MCF 10A (cell line): ENCODE measurements around the gene SUDS3. TPM values are rescaled to one million over a fixed set of nuclear protein-coding genes. Genes with fewer than 3 reads are reported as not detected.

ENCODE experiments used
- BruUV-seq: library from RNA; stranded (reverse); fragments of 400-500 nt; replicated peaks from 2 replicates; lab custom pipeline; 2021; lab: Mats Ljungman, UMichigan
- CTCF ChIA-PET: fragments of 300-600 bp; sonication (Branson Sonifier 250); formaldehyde crosslinking; extraction: SDS; loops from one replicate; lab custom pipeline; 2021; ENCODE audit warnings: antibody characterized with exemption, inconsistent platforms; lab: Yijun Ruan, JAX
- POLR2A ChIA-PET: fragments of 300-600, 350-650 bp; sonication (Branson Sonifier 250); formaldehyde crosslinking; extraction: SDS; loops from one replicate; lab custom pipeline; 2020; ENCODE audit warnings: antibody characterized with exemption, inconsistent platforms; lab: Yijun Ruan, JAX
- DNase-seq: peaks from one replicate; pipeline ENCODE4 v3.0.0-alpha.2; 2018; ENCODE audit not compliant: unreplicated experiment
- H3K27ac Mint-ChIP-seq: one replicate; pipeline ENCODE4 v1.8.0; 2022; ENCODE audit warnings: mild to moderate bottlenecking, low read depth, mixed read lengths; ENCODE audit not compliant: unreplicated experiment
- H3K27me3 Mint-ChIP-seq: one replicate; pipeline ENCODE4 v1.8.0; 2022; ENCODE audit warnings: mixed read lengths; ENCODE audit not compliant: insufficient read depth, unreplicated experiment
- H3K36me3 Mint-ChIP-seq: one replicate; pipeline ENCODE4 v1.8.0; 2022; ENCODE audit warnings: mild to moderate bottlenecking, moderate library complexity, mixed read lengths; ENCODE audit not compliant: insufficient read depth, unreplicated experiment
- H3K4me1 Mint-ChIP-seq: one replicate; pipeline ENCODE4 v1.8.0; 2022; ENCODE audit warnings: mixed read lengths; ENCODE audit not compliant: insufficient read depth, unreplicated experiment
- H3K4me3 Mint-ChIP-seq: one replicate; pipeline ENCODE4 v1.8.0; 2022; ENCODE audit warnings: mild to moderate bottlenecking, moderate library complexity, mixed read lengths; ENCODE audit not compliant: unreplicated experiment
- H3K9me3 Mint-ChIP-seq: one replicate; pipeline ENCODE4 v1.8.0; 2022; ENCODE audit warnings: mixed read lengths; ENCODE audit not compliant: unreplicated experiment
- intact Hi-C: fragments of 100-400 bp; cut with micrococcal nuclease; formaldehyde crosslinking; loops from 2 replicates; pipeline ENCODE4 v1.14.1; 2022
- total RNA-seq: library from RNA; stranded (reverse); gene quantifications from 2 replicates; pipeline ENCODE4 v1.2.3, GENCODE V29; 2022
- TF ChIP-seq, protein P1 (sequence below): fragments of 200-600 bp; IDR thresholded peaks from one replicate; pipeline ENCODE4 v1.8.0; 2022; ENCODE audit warnings: antibody characterized with exemption, mild to moderate bottlenecking; ENCODE audit not compliant: unreplicated experiment

SUDS3 gene
- total RNA-seq, 1 experiment from 2014 or later = 19.6 TPM

DNA sequence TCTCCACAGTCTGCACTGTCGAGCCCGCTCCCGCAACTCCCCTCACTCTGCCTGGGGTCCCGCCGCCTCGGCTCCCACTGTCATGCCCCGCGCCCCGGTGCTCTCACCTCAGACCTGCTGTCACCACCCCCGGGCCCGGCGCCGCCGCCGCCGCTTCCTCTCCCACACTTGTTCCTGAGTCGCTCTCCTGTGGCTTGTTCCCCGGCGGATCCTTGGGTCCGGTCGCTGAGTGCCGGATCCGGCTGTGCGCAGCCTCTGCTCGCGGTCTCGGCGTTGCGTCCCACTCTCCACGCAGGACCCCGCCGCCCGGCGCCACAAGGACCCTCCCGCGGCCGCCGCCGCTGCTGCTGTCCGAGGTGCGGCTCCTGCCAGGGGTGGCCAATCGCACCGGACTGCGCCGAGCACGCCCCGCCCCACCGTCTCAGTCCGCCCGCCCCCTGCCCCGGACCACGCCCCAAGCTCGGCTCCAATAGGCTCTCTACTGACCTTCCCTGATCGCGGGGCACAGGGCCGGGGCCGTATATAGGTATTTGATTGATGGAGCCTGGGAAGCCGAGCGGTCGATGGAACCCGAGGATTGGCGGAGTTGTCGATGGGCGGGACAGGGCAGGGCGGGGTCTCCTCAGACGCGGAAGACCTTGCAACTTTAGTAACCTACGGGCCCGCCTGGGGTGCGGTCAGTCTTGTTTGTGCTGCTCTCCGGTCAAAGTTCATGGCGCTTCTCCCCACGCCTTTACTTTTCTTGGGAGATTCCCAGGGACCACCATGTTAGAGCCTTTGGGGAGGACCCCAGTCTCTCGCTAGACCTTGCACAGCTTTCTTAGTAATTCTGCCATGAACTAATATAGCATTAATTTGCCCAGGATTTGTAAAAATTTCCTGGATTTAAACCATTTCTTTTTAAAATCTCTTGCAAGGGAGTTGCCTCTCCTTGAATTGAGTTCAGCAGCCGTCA lies 3.5 kb upstream of the SUDS3 start, which contains the start of gene TAOK3:
Gene TAOK3 (minus strand): TSS at position 367 of the 955 bp plus-strand sequence. CDS start 117,340 bp downstream, outside the sequence.
- TF ChIP-seq, protein P1, sequence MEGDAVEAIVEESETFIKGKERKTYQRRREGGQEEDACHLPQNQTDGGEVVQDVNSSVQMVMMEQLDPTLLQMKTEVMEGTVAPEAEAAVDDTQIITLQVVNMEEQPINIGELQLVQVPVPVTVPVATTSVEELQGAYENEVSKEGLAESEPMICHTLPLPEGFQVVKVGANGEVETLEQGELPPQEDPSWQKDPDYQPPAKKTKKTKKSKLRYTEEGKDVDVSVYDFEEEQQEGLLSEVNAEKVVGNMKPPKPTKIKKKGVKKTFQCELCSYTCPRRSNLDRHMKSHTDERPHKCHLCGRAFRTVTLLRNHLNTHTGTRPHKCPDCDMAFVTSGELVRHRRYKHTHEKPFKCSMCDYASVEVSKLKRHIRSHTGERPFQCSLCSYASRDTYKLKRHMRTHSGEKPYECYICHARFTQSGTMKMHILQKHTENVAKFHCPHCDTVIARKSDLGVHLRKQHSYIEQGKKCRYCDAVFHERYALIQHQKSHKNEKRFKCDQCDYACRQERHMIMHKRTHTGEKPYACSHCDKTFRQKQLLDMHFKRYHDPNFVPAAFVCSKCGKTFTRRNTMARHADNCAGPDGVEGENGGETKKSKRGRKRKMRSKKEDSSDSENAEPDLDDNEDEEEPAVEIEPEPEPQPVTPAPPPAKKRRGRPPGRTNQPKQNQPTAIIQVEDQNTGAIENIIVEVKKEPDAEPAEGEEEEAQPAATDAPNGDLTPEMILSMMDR = no peak
- H3K4me1 Mint-ChIP-seq = peaks cover 14% of the 10 kb centered on the region
- ChIA-PET POLR2A (interaction anchor here (0.6 to 6.2 kb wide), 23 partner anchors 8 to 1306 kb away, joined by 3 to 89 read pairs (median 3); partner anchors contain the start of genes PEBP1 and VSIG10), CTCF (interaction anchor here (0.6 to 8.9 kb wide), 11 partner anchors 16 to 497 kb away, joined by 3 to 422 read pairs (median 5); no protein-coding TSS in a partner anchor)
- BruUV-seq = no TSS peak
- DNase-seq = peak; percentile 98
- intact Hi-C loops = loop anchor here (1.0 to 2.0 kb wide), 2 partner anchors 66 to 134 kb away; no protein-coding TSS in a partner anchor
- H3K27me3 Mint-ChIP-seq = no peaks in the 10 kb centered on the region
- H3K27ac Mint-ChIP-seq = peak within 1 kb of the TSS; percentile 99
- no peaks in the 10 kb centered on the region for H3K9me3 Mint-ChIP-seq
- H3K4me3 Mint-ChIP-seq = peak within 1 kb of the TSS; percentile 98
- H3K36me3 Mint-ChIP-seq = no peaks in the 10 kb centered on the region

DNA sequence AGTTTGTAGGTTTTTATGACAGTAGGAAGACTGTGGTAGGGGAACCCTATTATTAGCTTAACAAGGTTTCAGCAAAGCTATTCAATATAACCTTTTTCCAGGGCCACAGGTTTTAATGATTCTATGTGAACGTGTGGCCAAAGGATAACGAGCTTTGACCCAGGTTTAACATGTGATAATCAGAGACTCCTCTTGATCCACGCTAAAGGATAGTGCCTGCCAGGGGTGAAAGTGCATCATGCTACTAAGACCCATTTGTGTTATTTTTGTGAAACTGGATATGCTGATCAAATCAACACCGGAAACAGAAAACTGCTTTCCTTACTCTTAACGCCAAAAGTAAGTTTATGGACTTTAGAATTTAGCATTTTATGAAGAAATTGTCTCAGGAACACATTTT lies 2.7 kb upstream of the SUDS3 start:
- DNase-seq = no peak
- intact Hi-C loops = loop anchor here (1.0 to 2.0 kb wide), 2 partner anchors 66 to 135 kb away; no protein-coding TSS in a partner anchor
- ChIA-PET POLR2A (interaction anchor here (0.7 to 6.2 kb wide), 13 partner anchors 9 to 1305 kb away, joined by 3 to 89 read pairs (median 5); partner anchors contain the start of genes PEBP1 and VSIG10), CTCF (interaction anchor here (0.6 to 8.9 kb wide), 13 partner anchors 17 to 498 kb away, joined by 3 to 422 read pairs (median 5); no protein-coding TSS in a partner anchor)
- Mint-ChIP-seq H3K9me3 (no peaks in the 10 kb centered on the region), H3K4me1 (peaks cover 14% of the 10 kb centered on the region), H3K27me3 (no peaks in the 10 kb centered on the region), H3K36me3 (no peaks in the 10 kb centered on the region), H3K27ac (peak overlapping the region; percentile 99), H3K4me3 (peak overlapping the region; percentile 98)
- BruUV-seq = no TSS peak
- TF ChIP-seq, protein P1 = no peak

DNA sequence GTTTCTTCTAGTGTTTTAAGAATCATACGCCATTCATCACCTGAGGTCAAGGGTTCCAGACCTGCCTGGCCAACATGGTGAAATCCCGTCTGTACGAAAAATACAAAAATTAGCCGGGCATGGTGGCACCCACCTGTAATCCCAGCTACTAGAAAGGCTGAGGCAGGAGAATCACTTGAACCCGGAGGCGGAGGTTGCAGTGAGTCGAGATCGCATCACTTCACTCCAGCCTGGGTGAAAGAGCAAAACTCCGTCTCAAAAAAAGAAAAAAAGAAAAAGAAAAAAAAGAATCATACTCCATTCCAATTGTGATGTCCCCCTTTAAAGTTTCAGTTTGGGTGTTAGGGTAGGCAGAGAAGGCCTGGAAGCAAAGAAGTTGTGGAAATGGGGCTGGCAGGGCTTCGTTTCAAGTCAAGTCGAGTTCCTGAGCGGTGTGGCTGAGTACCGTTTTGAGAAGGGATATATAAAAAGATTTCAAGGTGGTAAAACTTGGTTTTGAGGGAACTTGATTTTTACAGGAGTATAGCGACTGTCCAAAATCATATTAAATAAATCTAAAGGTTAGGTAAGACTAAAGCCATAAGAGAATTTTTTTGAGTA lies 2.1 kb upstream of the SUDS3 start:
- Mint-ChIP-seq H3K9me3 (no peaks in the 10 kb centered on the region), H3K4me3 (peak overlapping the region; percentile 98), H3K36me3 (no peaks in the 10 kb centered on the region), H3K27me3 (no peaks in the 10 kb centered on the region), H3K27ac (no peak overlapping the region), H3K4me1 (peaks cover 14% of the 10 kb centered on the region)
- BruUV-seq = no TSS peak
- ChIA-PET CTCF (interaction anchor here (0.6 to 8.9 kb wide), 14 partner anchors 9 to 499 kb away, joined by 3 to 422 read pairs (median 6); no protein-coding TSS in a partner anchor), POLR2A (interaction anchor here (0.9 to 6.2 kb wide), 8 partner anchors 10 to 238 kb away, joined by 3 to 89 read pairs (median 13); partner anchors contain the start of gene PEBP1)
- no peak for DNase-seq
- TF ChIP-seq, protein P1 = no peak
- intact Hi-C loops = no loop called here
